GM12865 (cell line): Measurements from ENCODE around the gene CAMK1G.

Source experiments
- DNase-seq: peaks from one replicate; pipeline ENCODE4 v3.0.0; 2010; ENCODE audit warnings: low read depth
- H3K4me3 ChIP-seq: 2 replicates; pipeline ENCODE4 v1.5.1; 2011; ENCODE audit warnings: mild to moderate bottlenecking, low read depth, low read length, control low read depth
- TF ChIP-seq, protein P1 (sequence below): IDR thresholded peaks from 2 replicates; pipeline ENCODE4 v1.5.1; 2011; ENCODE audit warnings: low read length, control low read depth, low read depth, inconsistent platforms; ENCODE audit not compliant: insufficient read depth; ENCODE audit errors: missing control alignments

CAMK1G gene

DNA sequence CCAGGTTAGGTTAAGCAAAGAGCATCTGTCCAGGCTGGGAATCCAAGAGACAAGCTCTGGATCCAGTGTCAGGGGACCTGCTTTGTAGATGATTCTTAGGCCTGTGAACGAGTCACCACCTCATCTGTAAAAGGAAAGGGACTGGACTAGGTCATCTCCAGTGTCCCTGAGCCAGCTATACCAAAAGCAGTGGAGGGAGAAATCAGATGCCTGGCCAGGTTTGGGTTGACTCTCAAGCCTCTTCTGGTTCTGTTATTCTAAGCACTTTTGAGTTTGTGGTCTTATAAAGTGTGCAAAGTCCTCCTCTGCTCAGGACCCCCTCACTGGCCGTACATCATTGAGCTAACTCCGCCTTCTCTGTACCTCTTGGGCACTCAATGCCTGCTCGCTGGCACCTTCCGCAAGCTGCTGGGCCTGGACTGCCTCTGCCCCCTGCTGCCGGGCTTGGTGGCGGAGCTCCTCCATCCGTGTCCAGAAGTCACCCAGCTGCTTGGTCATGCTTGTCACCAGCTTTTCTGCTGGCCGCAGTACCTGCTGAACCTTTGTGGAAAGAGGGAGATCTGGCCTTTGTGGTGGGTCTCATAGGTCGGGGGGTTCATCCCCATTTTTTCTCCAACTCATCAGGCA lies 33.6 kb downstream of the CAMK1G start:
- H3K4me3 ChIP-seq = no peak overlapping the region
- DNase-seq = no peak
- TF ChIP-seq, protein P1, sequence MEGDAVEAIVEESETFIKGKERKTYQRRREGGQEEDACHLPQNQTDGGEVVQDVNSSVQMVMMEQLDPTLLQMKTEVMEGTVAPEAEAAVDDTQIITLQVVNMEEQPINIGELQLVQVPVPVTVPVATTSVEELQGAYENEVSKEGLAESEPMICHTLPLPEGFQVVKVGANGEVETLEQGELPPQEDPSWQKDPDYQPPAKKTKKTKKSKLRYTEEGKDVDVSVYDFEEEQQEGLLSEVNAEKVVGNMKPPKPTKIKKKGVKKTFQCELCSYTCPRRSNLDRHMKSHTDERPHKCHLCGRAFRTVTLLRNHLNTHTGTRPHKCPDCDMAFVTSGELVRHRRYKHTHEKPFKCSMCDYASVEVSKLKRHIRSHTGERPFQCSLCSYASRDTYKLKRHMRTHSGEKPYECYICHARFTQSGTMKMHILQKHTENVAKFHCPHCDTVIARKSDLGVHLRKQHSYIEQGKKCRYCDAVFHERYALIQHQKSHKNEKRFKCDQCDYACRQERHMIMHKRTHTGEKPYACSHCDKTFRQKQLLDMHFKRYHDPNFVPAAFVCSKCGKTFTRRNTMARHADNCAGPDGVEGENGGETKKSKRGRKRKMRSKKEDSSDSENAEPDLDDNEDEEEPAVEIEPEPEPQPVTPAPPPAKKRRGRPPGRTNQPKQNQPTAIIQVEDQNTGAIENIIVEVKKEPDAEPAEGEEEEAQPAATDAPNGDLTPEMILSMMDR = no peak

DNA sequence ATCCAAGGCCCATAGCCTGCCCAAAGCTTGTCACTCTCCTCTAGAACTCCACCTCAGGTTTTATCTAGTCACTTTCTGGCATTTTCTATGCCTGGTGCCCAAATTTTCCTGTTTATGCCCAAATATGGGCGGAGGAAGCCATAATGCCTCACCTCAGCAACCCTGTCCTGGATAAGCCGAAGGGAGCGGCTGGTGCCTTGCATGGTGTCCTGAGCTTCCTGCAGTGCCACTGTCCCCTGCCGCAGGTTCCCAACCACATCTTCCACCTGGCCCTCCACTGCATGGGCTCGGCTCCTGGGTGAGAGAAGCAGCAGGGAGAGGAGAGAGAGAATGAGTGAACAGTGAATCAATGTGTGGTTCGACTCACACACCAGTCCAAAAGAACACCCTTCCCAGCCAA lies 34.2 kb downstream of the CAMK1G start:
- no peak overlapping the region for H3K4me3 ChIP-seq
- DNase-seq = no peak
- TF ChIP-seq, protein P1 = no peak

DNA sequence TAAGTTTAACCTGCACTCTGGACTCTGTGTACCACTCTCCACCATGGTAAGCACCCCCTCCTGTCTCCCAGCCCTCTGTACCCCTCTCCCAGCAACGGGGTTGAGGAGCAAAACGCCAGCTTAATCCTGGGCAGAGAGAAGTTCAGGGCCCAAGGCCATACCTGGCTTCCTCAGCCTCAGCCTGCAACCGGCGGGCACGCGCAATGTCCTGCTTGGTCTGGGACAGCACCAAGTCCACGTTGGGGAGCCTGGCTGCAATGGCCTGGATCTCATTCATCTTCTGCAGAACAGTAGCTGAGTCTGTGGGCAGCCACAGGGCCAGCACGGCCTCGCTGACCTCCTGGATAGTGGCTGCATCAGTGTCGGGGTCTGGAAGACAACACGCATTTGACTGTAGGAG lies 34.8 kb downstream of the CAMK1G start:
- TF ChIP-seq, protein P1 = no peak
- no peak for DNase-seq
- H3K4me3 ChIP-seq = no peak overlapping the region

DNA sequence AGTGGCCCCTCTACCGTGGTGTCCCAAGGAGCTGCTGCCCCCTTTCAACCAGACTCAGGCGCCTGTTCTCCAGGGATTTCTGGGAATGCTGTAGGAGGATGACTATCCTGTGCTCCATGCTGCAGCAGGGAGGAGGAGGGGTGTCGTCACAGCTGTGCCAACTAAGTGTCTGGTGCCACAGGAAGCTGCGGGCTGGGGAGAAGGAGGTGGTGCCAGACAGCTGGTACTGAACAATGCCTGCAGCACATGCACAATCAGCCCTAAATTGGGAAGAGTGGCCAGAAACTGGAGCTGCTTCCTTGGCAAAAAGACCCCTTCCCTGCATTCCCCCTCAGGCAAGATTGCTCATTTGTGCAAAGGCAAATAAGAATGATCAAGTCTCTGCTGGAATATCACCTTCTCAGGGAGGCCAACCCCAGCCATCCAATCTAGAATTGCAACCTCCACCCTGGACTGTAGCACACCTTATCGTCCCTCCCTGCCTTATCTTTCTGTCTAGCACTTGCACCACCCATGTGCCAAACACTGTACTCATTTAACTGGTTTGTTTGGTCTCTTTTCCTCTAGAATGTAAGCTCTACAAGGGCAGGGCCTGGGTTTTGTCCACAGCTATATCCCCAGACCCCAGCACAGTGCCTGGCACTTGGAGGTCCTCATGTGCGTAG lies 35.4 kb downstream of the CAMK1G start:
- TF ChIP-seq, protein P1 = no peak
- no peak overlapping the region for H3K4me3 ChIP-seq
- no peak for DNase-seq

DNA sequence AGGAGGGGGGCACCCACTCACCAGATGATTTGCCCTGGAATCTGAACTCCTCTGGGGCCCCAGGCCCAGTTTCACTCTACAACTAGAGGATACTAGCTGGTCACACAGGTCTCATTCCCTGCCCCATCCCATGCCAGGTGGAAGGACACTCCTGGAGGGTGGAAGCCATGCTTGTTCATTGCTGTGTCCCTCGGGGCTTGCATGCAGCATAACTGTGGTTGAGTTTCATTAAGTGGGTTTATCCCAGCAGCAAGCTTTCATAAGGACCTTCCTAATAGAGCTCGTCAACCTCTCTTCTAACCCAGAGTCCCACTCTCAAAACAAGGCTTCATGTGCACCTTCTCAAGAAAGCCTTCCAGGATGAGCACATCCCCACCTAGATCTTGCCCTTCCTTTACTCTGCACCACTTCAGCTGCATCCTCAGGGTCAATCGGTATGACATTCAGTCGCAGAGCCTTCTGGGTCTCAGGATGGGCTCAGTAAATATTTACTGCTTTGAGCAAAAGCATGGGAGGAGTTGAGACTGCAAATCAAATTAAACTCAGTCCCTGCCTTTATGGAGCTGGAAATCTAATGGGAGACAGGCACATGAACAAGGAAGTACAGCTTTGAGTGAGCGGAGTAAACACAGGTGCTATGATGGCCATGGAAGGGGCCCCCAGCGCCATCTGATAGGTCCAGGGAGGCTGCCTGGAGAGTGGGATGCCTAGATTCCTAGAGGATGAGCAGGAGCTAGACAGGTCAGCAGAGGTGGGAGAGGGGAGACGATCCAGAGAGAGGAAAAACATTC lies 36.4 kb downstream of the CAMK1G start:
- H3K4me3 ChIP-seq = no peak overlapping the region
- TF ChIP-seq, protein P1 = no peak
- DNase-seq = no peak

DNA sequence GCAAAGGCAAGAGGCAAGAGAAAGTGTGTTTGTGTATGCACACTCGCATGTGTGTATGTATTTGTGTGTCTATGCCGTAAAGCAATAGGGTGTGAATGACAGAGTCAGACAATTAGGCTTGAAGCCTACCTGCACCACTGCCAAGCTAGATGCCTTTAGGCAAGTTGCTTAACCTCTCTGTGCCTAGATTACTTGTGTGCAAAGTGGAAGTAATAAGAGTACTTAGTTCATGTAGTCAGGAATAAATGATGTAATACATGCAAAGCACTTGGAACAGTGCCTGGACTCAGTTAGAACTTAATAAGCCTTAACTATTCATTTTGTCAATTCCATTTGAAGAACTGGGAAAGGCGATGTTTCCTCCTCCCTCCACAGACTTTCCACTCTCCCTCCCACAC lies 37.0 kb downstream of the CAMK1G start:
- TF ChIP-seq, protein P1 = no peak
- no peak for DNase-seq
- H3K4me3 ChIP-seq = no peak overlapping the region
